Measurements from ENCODE around the gene RIMBP2.

DNA sequence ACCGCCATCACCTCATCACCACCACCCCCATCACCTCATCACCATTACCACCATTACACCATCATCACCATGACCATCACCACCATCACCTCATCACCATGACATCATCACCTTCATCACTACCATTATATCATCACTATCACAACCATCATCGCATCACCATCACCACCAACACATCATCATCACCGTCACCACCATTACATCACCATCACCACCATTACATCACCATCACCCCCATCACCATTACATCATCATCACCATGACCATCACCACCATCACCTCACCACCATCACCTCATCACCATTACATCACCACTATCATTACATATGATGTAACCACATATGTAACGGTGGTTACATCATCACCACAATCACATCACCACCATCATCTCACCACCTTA, 132.3 kb downstream of the RIMBP2 start:
- no peak for TF ChIP-seq EZH2phosphoT487 (IDR thresholded peaks at IDR 0.05; ENCODE audit: low read length)
- TF ChIP-seq, protein P1, sequence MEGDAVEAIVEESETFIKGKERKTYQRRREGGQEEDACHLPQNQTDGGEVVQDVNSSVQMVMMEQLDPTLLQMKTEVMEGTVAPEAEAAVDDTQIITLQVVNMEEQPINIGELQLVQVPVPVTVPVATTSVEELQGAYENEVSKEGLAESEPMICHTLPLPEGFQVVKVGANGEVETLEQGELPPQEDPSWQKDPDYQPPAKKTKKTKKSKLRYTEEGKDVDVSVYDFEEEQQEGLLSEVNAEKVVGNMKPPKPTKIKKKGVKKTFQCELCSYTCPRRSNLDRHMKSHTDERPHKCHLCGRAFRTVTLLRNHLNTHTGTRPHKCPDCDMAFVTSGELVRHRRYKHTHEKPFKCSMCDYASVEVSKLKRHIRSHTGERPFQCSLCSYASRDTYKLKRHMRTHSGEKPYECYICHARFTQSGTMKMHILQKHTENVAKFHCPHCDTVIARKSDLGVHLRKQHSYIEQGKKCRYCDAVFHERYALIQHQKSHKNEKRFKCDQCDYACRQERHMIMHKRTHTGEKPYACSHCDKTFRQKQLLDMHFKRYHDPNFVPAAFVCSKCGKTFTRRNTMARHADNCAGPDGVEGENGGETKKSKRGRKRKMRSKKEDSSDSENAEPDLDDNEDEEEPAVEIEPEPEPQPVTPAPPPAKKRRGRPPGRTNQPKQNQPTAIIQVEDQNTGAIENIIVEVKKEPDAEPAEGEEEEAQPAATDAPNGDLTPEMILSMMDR (IDR thresholded peaks at IDR 0.05; ENCODE audit: low read length) = no peak
- TF ChIP-seq EZH2 (optimal IDR thresholded peaks at IDR 0.05; ENCODE audit: low read depth, low read length) = no peak
